SK-N-SH treated with all-trans-retinoic acid at 6 μM for 48 hours (cell line): ENCODE results near the gene C2CD4D.

Source experiments
- ATAC-seq: fragments of 200-7000 bp; cut with Tn5 transposase; 3 replicates; pipeline ENCODE4 v1.9.1; 2020; ENCODE audit warnings: mild to moderate bottlenecking, moderate library complexity
- ARNTL ChIP-seq: fragments of 450-650 bp; formaldehyde crosslinking; IDR thresholded peaks from 2 replicates; pipeline ENCODE4 v1.5.0; 2020; ENCODE audit warnings: low read depth, mild to moderate bottlenecking, moderate library complexity, borderline replicate concordance
- BACH2 ChIP-seq: fragments of 250-450 bp; sonication (Bioruptor Pico); IDR thresholded peaks from 2 replicates; pipeline ENCODE4 v1.9.0; 2021; ENCODE audit warnings: mild to moderate bottlenecking, borderline replicate concordance
- CREB5 ChIP-seq: fragments of 250-450 bp; sonication (Bioruptor Pico); IDR thresholded peaks from 2 replicates; pipeline ENCODE4 v1.5.1; 2020; ENCODE audit warnings: low read depth, mild to moderate bottlenecking, moderate library complexity
- CSDC2 ChIP-seq: fragments of 250-450 bp; sonication (Bioruptor Pico); IDR thresholded peaks from 2 replicates; pipeline ENCODE4 v1.5.0; 2020; ENCODE audit warnings: mild to moderate bottlenecking, moderate library complexity
- GLIS3 ChIP-seq: fragments of 250-450 bp; sonication (Bioruptor Pico); IDR thresholded peaks from 2 replicates; pipeline ENCODE4 v1.5.0; 2020; ENCODE audit warnings: mild to moderate bottlenecking, moderate library complexity
- OSR1 ChIP-seq: fragments of 250-450 bp; sonication (Bioruptor Pico); IDR thresholded peaks from 2 replicates; pipeline ENCODE4 v1.8.0; 2022; ENCODE audit warnings: moderate library complexity, mild to moderate bottlenecking, inconsistent platforms
- POU6F1 ChIP-seq: fragments of 250-450 bp; sonication (Bioruptor Pico); IDR thresholded peaks from 2 replicates; pipeline ENCODE4 v1.8.0; 2021; ENCODE audit warnings: low read depth, mild to moderate bottlenecking, moderate library complexity, borderline replicate concordance
- PPARA ChIP-seq: fragments of 250-450 bp; sonication (Bioruptor Pico); IDR thresholded peaks from 2 replicates; pipeline ENCODE4 v1.5.0; 2020; ENCODE audit warnings: mild to moderate bottlenecking, borderline replicate concordance
- RARB ChIP-seq: fragments of 250-450 bp; sonication (Bioruptor Pico); IDR thresholded peaks from 2 replicates; pipeline ENCODE4 v1.8.0; 2021; ENCODE audit warnings: mild to moderate bottlenecking, moderate library complexity
- SNAI2 ChIP-seq: fragments of 250-450 bp; sonication (Bioruptor Pico); IDR thresholded peaks from 2 replicates; pipeline ENCODE4 v1.5.0; 2020; ENCODE audit warnings: mild to moderate bottlenecking, moderate library complexity
- TCF4 ChIP-seq: fragments of 250-450 bp; sonication (Bioruptor Pico); IDR thresholded peaks from 2 replicates; pipeline ENCODE4 v1.8.0; 2021; ENCODE audit warnings: mild to moderate bottlenecking, moderate library complexity, borderline replicate concordance
- TOX ChIP-seq: fragments of 250-450 bp; sonication (Bioruptor Pico); IDR thresholded peaks from 2 replicates; pipeline ENCODE4 v1.8.0; 2021; ENCODE audit warnings: mild to moderate bottlenecking, moderate library complexity, borderline replicate concordance
- TSHZ2 ChIP-seq: fragments of 250-450 bp; sonication (Bioruptor Pico); IDR thresholded peaks from 2 replicates; pipeline ENCODE4 v1.5.0; 2020; ENCODE audit warnings: mild to moderate bottlenecking, moderate library complexity
- ZC3H10 ChIP-seq: fragments of 250-450 bp; sonication (Bioruptor Pico); IDR thresholded peaks from 2 replicates; pipeline ENCODE4 v1.5.1; 2021; ENCODE audit warnings: mild to moderate bottlenecking, moderate library complexity
- ZFP3 ChIP-seq: fragments of 250-450 bp; sonication (Bioruptor Pico); IDR thresholded peaks from 2 replicates; pipeline ENCODE4 v1.5.0; 2020; ENCODE audit warnings: mild to moderate bottlenecking, moderate library complexity
- ZNF565 ChIP-seq: fragments of 450-650 bp; formaldehyde crosslinking; conservative IDR thresholded peaks from 2 replicates; pipeline ENCODE4 v1.5.0; 2020; ENCODE audit warnings: low read depth, mild to moderate bottlenecking, moderate library complexity
- ZNF70 ChIP-seq: fragments of 450-650 bp; formaldehyde crosslinking; IDR thresholded peaks from 2 replicates; pipeline ENCODE4 v1.5.0; 2020; ENCODE audit warnings: mild to moderate bottlenecking, moderate library complexity
- ZNF8 ChIP-seq: fragments of 450-650 bp; formaldehyde crosslinking; IDR thresholded peaks from 2 replicates; pipeline ENCODE4 v1.5.0; 2020; ENCODE audit warnings: mild to moderate bottlenecking, moderate library complexity

C2CD4D gene

GRCh38 chr1:151814426-151814825, 25.2 kb downstream of the C2CD4D start:
- TF ChIP-seq GLIS3 (CRISPR knock-in tag) (no peak), BACH2 (CRISPR knock-in tag) (no peak), PPARA (CRISPR knock-in tag) (no peak), TSHZ2 (CRISPR knock-in tag) (no peak), ARNTL (CRISPR knock-in tag) (no peak), ZFP3 (CRISPR knock-in tag) (no peak), TOX (no peak), RARB (CRISPR knock-in tag) (no peak)
- ATAC-seq: no peak

- ATAC-seq: no peak
- TF ChIP-seq ZNF70 (CRISPR knock-in tag) (no peak), ZNF8 (no peak), ZNF565 (CRISPR knock-in tag) (no peak), RARB (CRISPR knock-in tag) (no peak), SNAI2 (no peak), OSR1 (no peak), ZFP3 (CRISPR knock-in tag) (no peak), PPARA (CRISPR knock-in tag) (no peak), CREB5 (no peak), ZC3H10 (no peak), BACH2 (CRISPR knock-in tag) (no peak), TCF4 (CRISPR knock-in tag) (no peak), CSDC2 (CRISPR knock-in tag) (no peak)
Observed at GRCh38 chr1:151813271-151813977, 26.2 kb downstream of the C2CD4D start.

GRCh38 chr1:151811181-151811580, 28.4 kb downstream of the C2CD4D start:
- ATAC-seq: no peak
- no peak for TF ChIP-seq TOX
- TF ChIP-seq POU6F1 (CRISPR knock-in tag): no peak
- TF ChIP-seq PPARA (CRISPR knock-in tag): no peak
- no peak for TF ChIP-seq ZNF8
- TF ChIP-seq RARB (CRISPR knock-in tag): no peak
- TF ChIP-seq GLIS3 (CRISPR knock-in tag): no peak
- no peak for TF ChIP-seq SNAI2
- no peak for TF ChIP-seq ZFP3 (CRISPR knock-in tag)
- TF ChIP-seq CREB5: no peak
- no peak for TF ChIP-seq OSR1

GRCh38 chr1:151809985-151810556, 29.5 kb downstream of the C2CD4D start:
- no peak for ATAC-seq
- TF ChIP-seq TSHZ2 (CRISPR knock-in tag): no peak
